SK-MEL-5 (cell line): ENCODE data around the gene ENTPD8. TPM values are rescaled to one million over a fixed set of nuclear protein-coding genes. Genes with fewer than 3 reads are reported as not detected.

Experiments used
- DNase-seq: peaks from one replicate; pipeline ENCODE4 v3.0.0-alpha.2; 2016; ENCODE audit warnings: low read depth, low spot score
- in situ Hi-C: cut with HindIII; loops from 2 replicates; pipeline ENCODE4 v1.10.0; 2016; ENCODE audit warnings: low sequenced_read_pairs, high pct_unique_total_duplicates, low pct_unique_long_range_greater_than_20kb
- polyA plus RNA-seq, 2 experiments: library from polyadenylated mRNA; depleted of rRNA; stranded (reverse); fragments of >200 nt; gene quantifications; 2 replicates each; pipeline ENCODE4 v1.2.3, GENCODE V29; 2015
- total RNA-seq: library from RNA; depleted of rRNA; stranded (reverse); fragments of >200 nt; shearing (Covaris generic); gene quantifications from 2 replicates; pipeline ENCODE4 v1.2.3, GENCODE V29; 2014; rRNA removed

ENTPD8 gene
- total RNA-seq = not detected in 2 replicates
- polyA plus RNA-seq (2015; cell fraction: cytosol; rRNA removed) = not detected in 2 replicates
- polyA plus RNA-seq (2015; cell fraction: nucleus; rRNA removed) = 1.1 and 1.4 TPM in 2 replicates

GRCh38 chr9:137441289-137441934 lies at the start of gene ENTPD8:
TSS of gene ENTPD8 (minus strand) at chr9:137441357. CDS start at chr9:137438285, 3,072 bp downstream.
- in situ Hi-C loops = no loop called here
- DNase-seq = peak; percentile 50

GRCh38 chr9:137490532-137491186 lies 49.5 kb upstream of the ENTPD8 start:
- DNase-seq = no peak
- in situ Hi-C loops = no loop called here

GRCh38 chr9:137488906-137489305 lies 47.7 kb upstream of the ENTPD8 start:
- in situ Hi-C loops = no loop called here
- DNase-seq = no peak

GRCh38 chr9:137488327-137488653 lies 47.1 kb upstream of the ENTPD8 start:
- no peak for DNase-seq
- in situ Hi-C loops = no loop called here

- no peak for DNase-seq
- in situ Hi-C loops = no loop called here
Observed at GRCh38 chr9:137487454-137488326, 46.5 kb upstream of the ENTPD8 start.

GRCh38 chr9:137486545-137487453 lies 45.6 kb upstream of the ENTPD8 start:
- in situ Hi-C loops = no loop called here
- no peak for DNase-seq

- DNase-seq = no peak
- in situ Hi-C loops = no loop called here
Observed at GRCh38 chr9:137486141-137486490, 45.0 kb upstream of the ENTPD8 start.

GRCh38 chr9:137485343-137486140 lies 44.4 kb upstream of the ENTPD8 start:
- DNase-seq = no peak
- in situ Hi-C loops = no loop called here

- in situ Hi-C loops = no loop called here
- DNase-seq = no peak
Observed at GRCh38 chr9:137484551-137485315, 43.6 kb upstream of the ENTPD8 start.

- peak; percentile 72 for DNase-seq
- in situ Hi-C loops = no loop called here
Observed at GRCh38 chr9:137482094-137482781, 41.1 kb upstream of the ENTPD8 start.

GRCh38 chr9:137480686-137481683 lies 39.8 kb upstream of the ENTPD8 start:
- in situ Hi-C loops = no loop called here
- DNase-seq = no peak

- no peak for DNase-seq
- in situ Hi-C loops = no loop called here
Observed at GRCh38 chr9:137479892-137480685, 38.9 kb upstream of the ENTPD8 start.

- in situ Hi-C loops = no loop called here
- DNase-seq = no peak
Observed at GRCh38 chr9:137478962-137479861, 38.1 kb upstream of the ENTPD8 start.
